Panc1 (cell line): ENCODE measurements around the gene SEPTIN8. TPM values are rescaled to one million over a fixed set of nuclear protein-coding genes. Genes with fewer than 3 reads are reported as not detected.

ENCODE experiments used
- ATAC-seq: fragments of 200-7000 bp; cut with Tn5 transposase; 2 replicates; pipeline ENCODE4 v1.9.1; 2020; ENCODE audit warnings: mild to moderate bottlenecking, moderate library complexity
- BruUV-seq: library from RNA; stranded (reverse); fragments of 400-500 nt; replicated peaks from 2 replicates; lab custom pipeline; 2021; lab: Mats Ljungman, UMichigan
- CTCF ChIA-PET: fragments of 300-600 bp; sonication (Branson Sonifier 250); formaldehyde crosslinking; loops from one replicate; lab custom pipeline; 2022; ENCODE audit warnings: antibody characterized with exemption; lab: Charles Lee
- POLR2A ChIA-PET: fragments of 300-600 bp; sonication (Branson Sonifier 250); formaldehyde crosslinking; loops from one replicate; lab custom pipeline; 2022; ENCODE audit warnings: antibody characterized with exemption; lab: Charles Lee
- DNase-seq: peaks from one replicate; pipeline ENCODE4 v3.0.0-alpha.2; 2010; ENCODE audit warnings: low read depth, low spot score
- H3K27ac ChIP-seq: 2 replicates; pipeline ENCODE4 v1.5.1; 2011; ENCODE audit warnings: mild to moderate bottlenecking, low read length, inconsistent platforms
- H3K27me3 ChIP-seq: fragments of 200-500 bp; sonication (Bioruptor generic); 2 replicates; pipeline ENCODE4 v1.6.0; 2014; ENCODE audit warnings: low read length, inconsistent platforms; ENCODE audit not compliant: control insufficient read depth, insufficient read depth
- H3K36me3 ChIP-seq: fragments of 200-500 bp; sonication (Bioruptor generic); 2 replicates; pipeline ENCODE4 v1.5.1; 2014; ENCODE audit warnings: inconsistent platforms, mild to moderate bottlenecking, low read length, moderate library complexity; ENCODE audit not compliant: control insufficient read depth, insufficient read depth
- H3K4me1 ChIP-seq: 2 replicates; pipeline ENCODE4 v1.5.1; 2011; ENCODE audit warnings: inconsistent platforms, mild to moderate bottlenecking, low read length, moderate library complexity; ENCODE audit not compliant: control insufficient read depth, insufficient read depth
- H3K4me3 ChIP-seq, 2 experiments: 2 replicates each; pipeline ENCODE4 v1.5.1; 2011 to 2012; ENCODE audit warnings: low read depth in 2 of 2, low read length in 2 of 2, mild to moderate bottlenecking in 2 of 2, inconsistent platforms in 1 of 2, moderate library complexity in 1 of 2
- H3K9me3 ChIP-seq: fragments of 200-500 bp; sonication (Bioruptor generic); 2 replicates; pipeline ENCODE4 v1.5.1; 2014; ENCODE audit warnings: low read depth, mild to moderate bottlenecking, inconsistent platforms, low read length, moderate library complexity; ENCODE audit not compliant: control insufficient read depth, insufficient read depth
- CTCF ChIP-seq: fragments of 450-650 bp; IDR thresholded peaks from 2 replicates; pipeline ENCODE4 v1.5.1; 2017; ENCODE audit warnings: mild to moderate bottlenecking
- POLR2AphosphoS5 ChIP-seq: IDR thresholded peaks from 2 replicates; pipeline ENCODE4 v1.6.1; 2012; ENCODE audit warnings: mild to moderate bottlenecking, low read depth, low read length, moderate library complexity
- SIN3A ChIP-seq: IDR thresholded peaks from 2 replicates; pipeline ENCODE4 v1.6.1; 2012; ENCODE audit warnings: low read depth, mild to moderate bottlenecking, low read length, moderate library complexity, borderline replicate concordance; ENCODE audit not compliant: insufficient read depth
- TCF7L2 ChIP-seq: IDR thresholded peaks from 2 replicates; pipeline ENCODE4 v1.6.1; 2011; ENCODE audit warnings: mild to moderate bottlenecking, low read depth, low read length, inconsistent platforms
- in situ Hi-C: cut with HindIII; loops from 2 replicates; pipeline ENCODE4 v1.10.0; 2016; ENCODE audit warnings: low sequenced_read_pairs, low pct_unique_long_range_greater_than_20kb
- intact Hi-C: fragments of 100-400 bp; cut with micrococcal nuclease; formaldehyde crosslinking; loops from one replicate; pipeline ENCODE4 v1.10.0; 2022; ENCODE audit not compliant: unreplicated experiment
- total RNA-seq: library from RNA; stranded (reverse); gene quantifications from one replicate; pipeline ENCODE4 v1.2.1, GENCODE V29; 2021; ENCODE audit not compliant: unreplicated experiment
- TF ChIP-seq, protein P1 (sequence below), 2 experiments: IDR thresholded peaks; 2 replicates each; pipeline ENCODE4 v1.6.1; 2011 to 2012; ENCODE audit warnings: low read depth in 2 of 2, control low read depth in 1 of 2, low read length in 1 of 2, mild to moderate bottlenecking in 1 of 2, moderate library complexity in 1 of 2; ENCODE audit not compliant: insufficient read depth in 1 of 2

SEPTIN8 gene
- total RNA-seq, 1 experiment from 2014 or later = 22.8 TPM

GRCh38 chr5:132758451-132758850, 18.6 kb downstream of the SEPTIN8 start:
- Histone ChIP-seq H3K4me1 (no peaks in the 10 kb centered on the region), H3K9me3 (no peaks in the 10 kb centered on the region), H3K36me3 (peaks cover under 1% of the 10 kb centered on the region; the same call in 1 of the 2 replicates), H3K27ac (no peak overlapping the region), H3K4me3 (no peak overlapping the region), H3K27me3 (no peaks in the 10 kb centered on the region)
- DNase-seq (no peak), ATAC-seq (no peak)
- ChIA-PET CTCF (no interaction called here), POLR2A (interaction anchor here (0.6 kb wide), 1 partner anchor 12 kb away, joined by 3 read pairs; no protein-coding TSS in a partner anchor)
- intact Hi-C loops (loop anchor here (10.0 kb wide), 1 partner anchor 56 kb away; the partner anchor contains the start of gene SOWAHA), in situ Hi-C loops (no loop called here)
- no TSS peak for BruUV-seq
- TF ChIP-seq CTCF = no peak
- TF ChIP-seq TCF7L2 = no peak
- TF ChIP-seq, protein P1, sequence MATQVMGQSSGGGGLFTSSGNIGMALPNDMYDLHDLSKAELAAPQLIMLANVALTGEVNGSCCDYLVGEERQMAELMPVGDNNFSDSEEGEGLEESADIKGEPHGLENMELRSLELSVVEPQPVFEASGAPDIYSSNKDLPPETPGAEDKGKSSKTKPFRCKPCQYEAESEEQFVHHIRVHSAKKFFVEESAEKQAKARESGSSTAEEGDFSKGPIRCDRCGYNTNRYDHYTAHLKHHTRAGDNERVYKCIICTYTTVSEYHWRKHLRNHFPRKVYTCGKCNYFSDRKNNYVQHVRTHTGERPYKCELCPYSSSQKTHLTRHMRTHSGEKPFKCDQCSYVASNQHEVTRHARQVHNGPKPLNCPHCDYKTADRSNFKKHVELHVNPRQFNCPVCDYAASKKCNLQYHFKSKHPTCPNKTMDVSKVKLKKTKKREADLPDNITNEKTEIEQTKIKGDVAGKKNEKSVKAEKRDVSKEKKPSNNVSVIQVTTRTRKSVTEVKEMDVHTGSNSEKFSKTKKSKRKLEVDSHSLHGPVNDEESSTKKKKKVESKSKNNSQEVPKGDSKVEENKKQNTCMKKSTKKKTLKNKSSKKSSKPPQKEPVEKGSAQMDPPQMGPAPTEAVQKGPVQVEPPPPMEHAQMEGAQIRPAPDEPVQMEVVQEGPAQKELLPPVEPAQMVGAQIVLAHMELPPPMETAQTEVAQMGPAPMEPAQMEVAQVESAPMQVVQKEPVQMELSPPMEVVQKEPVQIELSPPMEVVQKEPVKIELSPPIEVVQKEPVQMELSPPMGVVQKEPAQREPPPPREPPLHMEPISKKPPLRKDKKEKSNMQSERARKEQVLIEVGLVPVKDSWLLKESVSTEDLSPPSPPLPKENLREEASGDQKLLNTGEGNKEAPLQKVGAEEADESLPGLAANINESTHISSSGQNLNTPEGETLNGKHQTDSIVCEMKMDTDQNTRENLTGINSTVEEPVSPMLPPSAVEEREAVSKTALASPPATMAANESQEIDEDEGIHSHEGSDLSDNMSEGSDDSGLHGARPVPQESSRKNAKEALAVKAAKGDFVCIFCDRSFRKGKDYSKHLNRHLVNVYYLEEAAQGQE (IDR thresholded peaks at IDR 0.05; ENCODE audit: insufficient read depth in 1 of 2, low read depth in 2 of 2, low read length in 1 of 2) = no peak
- TF ChIP-seq SIN3A = no peak
- TF ChIP-seq POLR2AphosphoS5 = no peak

DNA sequence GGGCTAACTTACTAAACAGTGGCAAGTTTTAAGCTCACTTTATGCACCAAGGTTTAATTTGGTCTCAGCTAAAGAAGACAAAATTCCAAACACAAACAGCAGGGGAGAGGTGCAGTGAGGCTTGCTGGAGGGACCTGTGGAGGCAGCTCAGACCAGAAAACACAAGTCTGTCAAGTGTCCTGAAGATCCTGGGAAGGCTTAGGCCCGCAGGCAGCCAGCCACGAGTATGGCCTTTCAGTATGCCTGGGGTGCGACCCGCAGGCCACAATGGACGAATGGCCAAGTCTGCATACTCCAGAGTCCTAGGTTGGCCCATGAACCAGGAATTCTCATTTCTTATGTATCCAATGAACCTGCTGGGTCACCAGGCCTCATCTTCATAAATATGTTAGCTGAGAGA, 20.5 kb downstream of the SEPTIN8 start:
- Histone ChIP-seq H3K4me1 (no peaks in the 10 kb centered on the region), H3K36me3 (no peaks in the 10 kb centered on the region), H3K27ac (no peak overlapping the region), H3K4me3 (no peak overlapping the region), H3K27me3 (no peaks in the 10 kb centered on the region), H3K9me3 (no peaks in the 10 kb centered on the region)
- intact Hi-C loops = loop anchor here (10.0 kb wide), 1 partner anchor 58 kb away; the partner anchor contains the start of gene SOWAHA
- no peak for TF ChIP-seq TCF7L2
- TF ChIP-seq, protein P1 (IDR thresholded peaks at IDR 0.05; ENCODE audit: insufficient read depth in 1 of 2, low read depth in 2 of 2, low read length in 1 of 2) = no peak
- TF ChIP-seq POLR2AphosphoS5 = no peak
- TF ChIP-seq CTCF = no peak
- no peak for TF ChIP-seq SIN3A
- ATAC-seq (no peak), DNase-seq (no peak)
- no TSS peak for BruUV-seq
- ChIA-PET POLR2A (interaction anchor here (0.5 kb wide), 1 partner anchor 61 kb away, joined by 5 read pairs; no protein-coding TSS in a partner anchor), CTCF (no interaction called here)
- in situ Hi-C loops = no loop called here
